K562 (cell line): ENCODE results near the gene PRUNE1. TPM values are rescaled to one million over a fixed set of nuclear protein-coding genes. Genes with fewer than 3 reads are reported as not detected.
A peak's percentile ranks its signal among the peaks of the same experiment; 100 is the strongest.

Experiments
- ATF7 ChIP-seq: fragments of 450-650 bp; IDR thresholded peaks from 2 replicates; pipeline ENCODE4 v1.7.1; 2014; ENCODE audit warnings: mild to moderate bottlenecking, moderate library complexity
- BMI1 ChIP-seq: fragments of 150-350 bp; IDR thresholded peaks from 2 replicates; pipeline ENCODE4 v1.6.1; 2014; ENCODE audit warnings: low read length
- CBX8 ChIP-seq: fragments of 200-600 bp; sonication (generic); IDR thresholded peaks from 2 replicates; pipeline ENCODE4 v1.6.1; 2012; ENCODE audit warnings: borderline replicate concordance, mixed run types, low read depth, mild to moderate bottlenecking, moderate library complexity, mixed read lengths, low read length, control low read depth, inconsistent platforms; ENCODE audit not compliant: poor library complexity, severe bottlenecking; ENCODE audit errors: extremely low read depth
- CCNT2 ChIP-seq: IDR thresholded peaks from 2 replicates; pipeline ENCODE4 v1.6.1; 2011; ENCODE audit warnings: borderline replicate concordance, low read depth, mild to moderate bottlenecking, moderate library complexity, mixed read lengths, low read length; ENCODE audit not compliant: insufficient read length; ENCODE audit errors: extremely low read depth
- FOXK2 ChIP-seq, 2 experiments: fragments of 450-650 bp; IDR thresholded peaks in 1 of 2; conservative IDR thresholded peaks in 1 of 2; 2 replicates each; pipeline ENCODE4 v1.6.1; 2016; ENCODE audit warnings: low read depth in 2 of 2, mild to moderate bottlenecking in 1 of 2
- MED1 ChIP-seq: sonication (generic); formaldehyde crosslinking; IDR thresholded peaks from 2 replicates; pipeline ENCODE4 v1.8.1; 2023; ENCODE audit warnings: missing genetic modification reagents, borderline replicate concordance
- MEF2A ChIP-seq: IDR thresholded peaks from 2 replicates; pipeline ENCODE4 v1.6.1; 2011; ENCODE audit warnings: low read depth, mild to moderate bottlenecking, low read length, moderate library complexity; ENCODE audit not compliant: control insufficient read depth
- POLR2AphosphoS2 ChIP-seq: IDR thresholded peaks from 2 replicates; pipeline ENCODE4 v1.6.1; 2012; ENCODE audit warnings: low read length, improper control_type of control experiment
- ZNF318 ChIP-seq, 2 experiments: fragments of 450-650 bp; IDR thresholded peaks; 2 replicates each; pipeline ENCODE4 v1.6.1; 2016; ENCODE audit warnings: mild to moderate bottlenecking in 2 of 2, borderline replicate concordance in 1 of 2, low read depth in 1 of 2, moderate library complexity in 1 of 2
- ZNF407 ChIP-seq: fragments of 450-650 bp; IDR thresholded peaks from 2 replicates; pipeline ENCODE4 v1.6.1; 2016; ENCODE audit warnings: low read depth
- polyA plus RNA-seq, 8 experiments: library from polyadenylated mRNA; depleted of rRNA in 4 of 8; stranded (reverse) in 5 of 8; unstranded in 3 of 8; fragments of >200 nt; fragmentation: Nextera tagmentation in 2 of 8; fragmentation: Illumina TruSeq in 1 of 8; extraction: Ambion mirVana in 2 of 8; extraction: Trizol in 1 of 8; gene quantifications; 2 replicates each; pipeline versions ENCODE4 v1.2.1 to v1.2.3, GENCODE V29; 2011 to 2014; ENCODE audit warnings: inconsistent platforms in 1 of 8, missing spikeins in 1 of 8
- total RNA-seq, 7 experiments: library from RNA; depleted of rRNA in 6 of 7; stranded (reverse); fragments of >200 nt in 6 of 7; fragmentation: Illumina TruSeq in 2 of 7; extraction: Trizol in 2 of 7; gene quantifications; 2 replicates each; pipeline versions ENCODE4 v1.2.1 to v1.2.3, GENCODE V29; 2011 to 2021; ENCODE audit warnings: low replicate concordance in 1 of 7

Gene PRUNE1
- total and polyA plus RNA-seq, 9 of the 15 experiments (the other 6 are each of a cell fraction or from before 2014, with no cell fraction given): 16.7 to 48.3 (median 26.2) TPM

DNA sequence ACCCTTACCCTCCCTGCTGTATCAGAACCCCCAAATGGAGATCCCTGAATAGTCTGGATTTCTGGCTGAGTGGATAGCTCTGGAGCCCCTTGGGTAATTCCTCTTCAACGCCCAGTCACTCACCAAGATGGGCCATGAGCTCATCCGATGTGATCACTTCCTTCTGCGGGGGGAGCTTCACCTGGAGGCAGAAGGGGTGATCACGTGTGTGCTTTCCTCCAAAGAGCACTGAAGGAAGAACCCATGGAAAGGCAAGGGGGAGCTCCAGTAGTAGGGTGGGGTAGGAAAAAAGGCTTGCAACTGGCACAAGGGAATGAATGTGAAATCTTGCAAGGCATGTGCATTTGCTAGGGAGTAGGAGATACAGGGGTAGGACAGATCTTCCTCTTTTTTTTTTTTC, 6.6 kb upstream of the PRUNE1 start (continued):
- TF ChIP-seq ZNF407 (no peak), POLR2AphosphoS2 (no peak), MED1 (CRISPR knock-in tag) (no peak), FOXK2 (conservative IDR thresholded peaks at IDR 0.05 in 1 of 2, IDR thresholded peaks at IDR 0.05 in 1 of 2; ENCODE audit: low read depth in 2 of 2) (peak; percentile 20 to 78; a peak in 1 of 4 replicates), ZNF318 (IDR thresholded peaks at IDR 0.05; ENCODE audit: borderline replicate concordance in 1 of 2, low read depth in 1 of 2) (peak in 1 of 2 experiments; percentile 76; a peak in 2 of 4 replicates), CCNT2 (no peak), BMI1 (no peak), CBX8 (no peak), ATF7 (peak; percentile 97), MEF2A (peak; percentile 90)
